Prostate gland (tissue), 2 donors: ENCODE results near the gene GAMT. TPM values are rescaled to one million over a fixed set of nuclear protein-coding genes. Genes with fewer than 3 reads are reported as not detected.

Experiments used
- DNase-seq: peaks from one replicate; pipeline ENCODE4 v3.0.0-alpha.2; 2019; ENCODE audit warnings: low spot score
- H3K27ac ChIP-seq, 2 donors: fragments of 200-600 bp; sonication (generic); 2 replicates each; pipeline ENCODE4 v1.5.1; 2017 to 2019
- H3K27me3 ChIP-seq: fragments of 200-600 bp; sonication (generic); replicated peaks from 2 replicates; pipeline ENCODE4 v1.5.1; 2019; ENCODE audit not compliant: insufficient read depth
- H3K36me3 ChIP-seq, 2 donors: fragments of 200-600 bp; sonication (generic); 1 replicate in 1 of 2; 2 replicates in 1 of 2; pipeline versions ENCODE4 v1.5.1 to v1.8.1; 2017 to 2019
- H3K4me1 ChIP-seq: fragments of 200-600 bp; sonication (generic); replicated peaks from 2 replicates; pipeline ENCODE4 v1.5.1; 2019
- H3K4me3 ChIP-seq, 2 donors: fragments of 200-600 bp; sonication (generic); 2 replicates each; pipeline ENCODE4 v1.5.1; 2017 to 2019
- H3K9me3 ChIP-seq: fragments of 200-600 bp; sonication (generic); 2 replicates; pipeline ENCODE4 v1.5.1; 2017
- POLR2A ChIP-seq: fragments of 450-650 bp; IDR thresholded peaks from one replicate; pipeline ENCODE4 v1.6.1; 2016; ENCODE audit warnings: antibody characterized with exemption, mild to moderate bottlenecking
- POLR2AphosphoS5 ChIP-seq: sonication (generic); formaldehyde crosslinking; IDR thresholded peaks from one replicate; pipeline ENCODE4 v1.6.1; 2017; ENCODE audit warnings: antibody characterized with exemption
- WGBS: methylation state at CpG from one replicate; pipeline ENCODE4 v1.1.5; 2018; 5-methylcytosine and 5-hydroxymethylcytosine counted together
- intact Hi-C: fragments of 100-400 bp; cut with DNase I; formaldehyde crosslinking; loops from one replicate; pipeline ENCODE4 v1.14.2; 2022
- total RNA-seq, 2 donors: library from RNA; depleted of rRNA; stranded (reverse); fragments of >200 nt; gene quantifications; one replicate each; pipeline ENCODE4 v1.1.0, GENCODE V29; 2016
- TF ChIP-seq, protein P1 (sequence below), 4 experiments: fragments of 200-600 bp in 2 of 4; fragments of 450-650 bp in 2 of 4; sonication (generic) in 2 of 4; IDR thresholded peaks; 1 replicate in 3 of 4; 2 replicates in 1 of 4; pipeline ENCODE4 v1.5.1; 2016 to 2019; ENCODE audit warnings: antibody characterized with exemption in 4 of 4, mild to moderate bottlenecking in 2 of 4, moderate library complexity in 2 of 4

The GAMT gene
- total RNA-seq, 2 donors from 2014 or later: 100 to 183 TPM

DNA sequence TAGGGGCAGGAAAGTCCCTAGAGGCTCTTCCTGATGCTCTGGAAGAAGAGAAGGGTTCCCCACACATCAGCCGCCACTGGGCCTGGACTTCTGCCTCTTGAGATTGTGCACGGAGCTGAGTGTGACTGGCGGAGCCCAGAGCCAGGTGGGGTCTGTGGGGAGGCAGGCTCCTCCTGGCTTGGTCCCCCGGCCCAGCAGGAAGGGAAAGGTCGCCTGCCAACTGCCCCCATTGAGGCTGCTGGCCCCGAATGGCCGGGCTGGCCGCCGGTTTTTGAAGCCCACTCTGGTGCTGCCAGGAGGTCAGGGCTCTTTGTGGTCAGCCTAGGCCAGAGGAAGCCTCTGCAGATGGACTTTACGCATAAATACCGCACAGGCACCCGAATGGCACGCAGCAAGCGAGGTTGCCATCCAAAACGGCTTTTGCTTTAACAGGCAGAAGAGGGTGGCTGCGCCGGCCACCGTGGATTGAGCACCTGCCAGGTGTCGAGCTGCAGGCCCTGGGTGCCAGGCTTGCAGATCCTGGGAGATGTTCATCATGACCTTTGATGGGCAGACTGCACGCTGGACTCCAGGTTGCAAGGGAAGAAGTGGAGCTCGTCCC, 11.1 kb upstream of the GAMT start:
- WGBS: 59% methylated on average over 20 of the region's 21 CpGs
- intact Hi-C loops: no loop called here
- Histone ChIP-seq H3K36me3 (no peaks in the 10 kb centered on the region), H3K27me3 (no peaks in the 10 kb centered on the region), H3K4me3 (no peak overlapping the region), H3K27ac (peak overlapping the region in 1 of 2 donors; percentile 96), H3K9me3 (no peaks in the 10 kb centered on the region), H3K4me1 (peaks cover 63% of the 10 kb centered on the region)
- TF ChIP-seq, protein P1, sequence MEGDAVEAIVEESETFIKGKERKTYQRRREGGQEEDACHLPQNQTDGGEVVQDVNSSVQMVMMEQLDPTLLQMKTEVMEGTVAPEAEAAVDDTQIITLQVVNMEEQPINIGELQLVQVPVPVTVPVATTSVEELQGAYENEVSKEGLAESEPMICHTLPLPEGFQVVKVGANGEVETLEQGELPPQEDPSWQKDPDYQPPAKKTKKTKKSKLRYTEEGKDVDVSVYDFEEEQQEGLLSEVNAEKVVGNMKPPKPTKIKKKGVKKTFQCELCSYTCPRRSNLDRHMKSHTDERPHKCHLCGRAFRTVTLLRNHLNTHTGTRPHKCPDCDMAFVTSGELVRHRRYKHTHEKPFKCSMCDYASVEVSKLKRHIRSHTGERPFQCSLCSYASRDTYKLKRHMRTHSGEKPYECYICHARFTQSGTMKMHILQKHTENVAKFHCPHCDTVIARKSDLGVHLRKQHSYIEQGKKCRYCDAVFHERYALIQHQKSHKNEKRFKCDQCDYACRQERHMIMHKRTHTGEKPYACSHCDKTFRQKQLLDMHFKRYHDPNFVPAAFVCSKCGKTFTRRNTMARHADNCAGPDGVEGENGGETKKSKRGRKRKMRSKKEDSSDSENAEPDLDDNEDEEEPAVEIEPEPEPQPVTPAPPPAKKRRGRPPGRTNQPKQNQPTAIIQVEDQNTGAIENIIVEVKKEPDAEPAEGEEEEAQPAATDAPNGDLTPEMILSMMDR (IDR thresholded peaks at IDR 0.05): no peak
- no peak for TF ChIP-seq POLR2AphosphoS5
- TF ChIP-seq POLR2A: no peak
- no peak for DNase-seq

DNA sequence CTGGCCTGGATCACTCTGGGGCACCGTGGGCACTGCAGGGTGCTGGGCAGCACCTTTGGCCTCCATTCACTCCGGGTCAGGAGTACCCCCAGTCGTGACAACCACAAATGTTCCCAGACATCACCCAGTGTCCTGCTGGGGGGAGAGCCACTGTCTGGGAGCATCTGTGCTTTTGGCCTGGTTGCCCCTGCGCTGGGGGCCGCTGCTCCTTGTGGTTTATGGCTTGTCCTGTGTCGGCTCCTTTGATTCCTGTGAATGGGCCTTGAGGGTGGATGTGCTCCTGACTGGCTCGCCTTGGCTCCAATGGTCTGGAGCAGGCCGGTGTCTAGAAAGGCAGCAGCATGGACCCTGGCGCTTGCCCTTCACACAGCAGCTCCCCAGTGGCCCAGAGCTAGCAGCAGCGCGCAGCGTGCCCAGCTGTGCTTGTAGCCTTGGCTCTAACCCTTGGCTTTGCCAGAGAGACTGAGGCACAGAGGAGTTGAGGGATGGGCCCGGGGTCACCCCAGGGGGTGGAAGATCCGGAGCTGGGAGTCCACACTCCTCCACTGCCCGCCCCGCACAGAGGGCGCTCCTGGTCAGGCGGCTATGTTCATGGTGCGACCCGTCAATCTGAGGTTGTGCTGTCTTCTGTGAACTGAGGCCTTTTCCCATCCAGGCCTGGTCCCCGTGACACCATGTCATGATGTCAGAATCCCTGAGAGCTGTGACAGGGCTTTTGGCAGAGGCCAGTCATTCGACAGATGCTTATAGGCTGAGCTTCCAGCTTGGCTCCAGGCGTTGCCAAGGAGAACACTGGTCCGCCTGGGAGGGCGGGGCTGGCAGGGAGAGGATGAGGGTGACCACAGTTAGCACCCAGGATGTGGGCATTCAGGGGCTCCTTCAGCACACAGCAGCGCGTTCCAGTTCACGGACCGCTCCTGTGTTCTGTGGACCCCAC, 10.2 kb upstream of the GAMT start:
- Histone ChIP-seq H3K27me3 (no peaks in the 10 kb centered on the region), H3K36me3 (no peaks in the 10 kb centered on the region), H3K4me1 (peaks cover 54% of the 10 kb centered on the region), H3K27ac (peak overlapping the region in 1 of 2 donors; percentile 96), H3K4me3 (no peak overlapping the region), H3K9me3 (no peaks in the 10 kb centered on the region)
- no peak for DNase-seq
- WGBS: 65% methylated on average over 25 of the region's 29 CpGs
- intact Hi-C loops: no loop called here
- no peak for TF ChIP-seq POLR2A
- TF ChIP-seq, protein P1 (IDR thresholded peaks at IDR 0.05): no peak
- TF ChIP-seq POLR2AphosphoS5: no peak

DNA sequence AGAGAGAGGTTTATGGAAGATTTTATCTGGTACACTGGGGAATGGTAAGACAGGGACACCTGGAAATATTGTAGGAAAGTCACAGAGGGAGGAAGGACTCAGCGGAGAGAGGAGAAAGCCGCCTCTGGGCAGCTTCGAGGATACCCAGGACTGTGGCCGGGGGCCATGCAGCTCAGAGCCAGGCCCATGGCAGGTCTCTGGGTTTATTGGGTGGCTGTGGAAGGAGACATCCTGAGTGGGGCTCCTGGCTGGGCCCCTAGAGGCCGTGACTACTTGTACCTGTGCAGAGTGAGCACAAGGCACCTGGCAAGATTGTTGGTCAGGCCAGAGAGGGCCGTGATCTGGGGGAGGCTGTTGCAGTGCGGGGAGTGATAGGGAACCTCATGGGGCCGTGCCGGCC, 9.4 kb upstream of the GAMT start:
- H3K9me3 ChIP-seq: no peaks in the 10 kb centered on the region
- no peak for DNase-seq
- intact Hi-C loops: no loop called here
- no peak overlapping the region for H3K4me3 ChIP-seq
- TF ChIP-seq POLR2A (no peak), POLR2AphosphoS5 (no peak)
- TF ChIP-seq, protein P1 (IDR thresholded peaks at IDR 0.05): no peak
- peaks cover 47% of the 10 kb centered on the region for H3K4me1 ChIP-seq
- H3K27me3 ChIP-seq: no peaks in the 10 kb centered on the region
- H3K27ac ChIP-seq: peak overlapping the region; percentile 8 to 96
- 66% methylated on average over 9 of the region's 9 CpGs for WGBS
- H3K36me3 ChIP-seq: no peaks in the 10 kb centered on the region

GRCh38 chr19:1410136-1410786, 8.9 kb upstream of the GAMT start:
- peaks cover 43% of the 10 kb centered on the region for H3K4me1 ChIP-seq
- H3K27me3 ChIP-seq: no peaks in the 10 kb centered on the region
- intact Hi-C loops: no loop called here
- H3K9me3 ChIP-seq: no peaks in the 10 kb centered on the region
- 64% methylated on average over 23 of the region's 23 CpGs for WGBS
- no peak for DNase-seq
- H3K4me3 ChIP-seq: peak overlapping the region in 1 of 2 donors; percentile 98
- TF ChIP-seq POLR2AphosphoS5 (no peak), POLR2A (no peak)
- TF ChIP-seq, protein P1 (IDR thresholded peaks at IDR 0.05): no peak
- peak overlapping the region; percentile 8 to 96 for H3K27ac ChIP-seq
- H3K36me3 ChIP-seq: no peaks in the 10 kb centered on the region
